GM20000 (cell line): ENCODE data around the gene NELFA.

ENCODE experiments used
- DNase-seq: peaks from one replicate; pipeline ENCODE4 v3.0.0; 2012; ENCODE audit warnings: low spot score
- TF ChIP-seq, protein P1 (sequence below): IDR thresholded peaks from 2 replicates; pipeline ENCODE4 v1.5.1; 2012; ENCODE audit warnings: mild to moderate bottlenecking, control low read depth; ENCODE audit errors: extremely low read depth, missing control alignments

The NELFA gene

GRCh38 chr4:1961563-1961962 lies 47.2 kb downstream of the NELFA start:
- no peak for DNase-seq

GRCh38 chr4:1961038-1961437 lies 47.7 kb downstream of the NELFA start:
- no peak for DNase-seq
- TF ChIP-seq, protein P1, sequence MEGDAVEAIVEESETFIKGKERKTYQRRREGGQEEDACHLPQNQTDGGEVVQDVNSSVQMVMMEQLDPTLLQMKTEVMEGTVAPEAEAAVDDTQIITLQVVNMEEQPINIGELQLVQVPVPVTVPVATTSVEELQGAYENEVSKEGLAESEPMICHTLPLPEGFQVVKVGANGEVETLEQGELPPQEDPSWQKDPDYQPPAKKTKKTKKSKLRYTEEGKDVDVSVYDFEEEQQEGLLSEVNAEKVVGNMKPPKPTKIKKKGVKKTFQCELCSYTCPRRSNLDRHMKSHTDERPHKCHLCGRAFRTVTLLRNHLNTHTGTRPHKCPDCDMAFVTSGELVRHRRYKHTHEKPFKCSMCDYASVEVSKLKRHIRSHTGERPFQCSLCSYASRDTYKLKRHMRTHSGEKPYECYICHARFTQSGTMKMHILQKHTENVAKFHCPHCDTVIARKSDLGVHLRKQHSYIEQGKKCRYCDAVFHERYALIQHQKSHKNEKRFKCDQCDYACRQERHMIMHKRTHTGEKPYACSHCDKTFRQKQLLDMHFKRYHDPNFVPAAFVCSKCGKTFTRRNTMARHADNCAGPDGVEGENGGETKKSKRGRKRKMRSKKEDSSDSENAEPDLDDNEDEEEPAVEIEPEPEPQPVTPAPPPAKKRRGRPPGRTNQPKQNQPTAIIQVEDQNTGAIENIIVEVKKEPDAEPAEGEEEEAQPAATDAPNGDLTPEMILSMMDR = no peak

More at GRCh38 chr4:1961563-1961962, 47.2 kb downstream of the NELFA start:
- TF ChIP-seq, protein P1 = no peak

DNA sequence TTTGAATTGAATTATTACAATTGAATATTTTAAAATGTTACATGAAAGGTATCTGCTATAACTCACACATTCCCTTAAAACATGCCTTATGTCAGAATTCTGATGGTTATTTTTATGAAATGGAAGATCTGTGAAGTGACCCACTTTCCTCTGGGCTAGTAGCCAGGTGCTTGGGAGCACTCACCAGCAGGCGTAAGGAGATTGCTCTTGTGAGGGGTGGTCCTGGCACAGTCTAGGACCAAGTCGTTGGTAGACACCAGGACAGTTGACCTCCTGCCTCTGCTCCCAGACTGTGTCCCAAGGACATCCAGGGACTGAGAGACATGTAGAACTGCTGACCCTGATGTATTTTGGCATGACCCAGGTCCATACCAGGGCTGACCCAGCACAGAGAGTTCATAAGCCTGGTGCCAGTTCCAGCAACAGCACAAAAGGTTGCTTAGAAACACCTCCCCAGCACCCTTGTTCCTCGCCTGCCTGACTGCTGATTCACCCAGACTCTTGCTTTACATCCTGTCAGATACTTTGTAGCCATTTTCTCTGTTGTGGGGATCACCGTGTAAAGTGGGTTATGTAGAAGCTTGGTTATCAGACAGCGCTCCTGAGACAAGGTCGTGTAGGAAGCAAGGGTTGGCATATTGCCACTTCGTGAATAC lies 48.5 kb downstream of the NELFA start:
- no peak for DNase-seq

GRCh38 chr4:1959104-1959384 lies 49.7 kb downstream of the NELFA start:
- TF ChIP-seq, protein P1 = no peak
- no peak for DNase-seq

More for the DNA sequence above, 48.5 kb downstream of the NELFA start:
- TF ChIP-seq, protein P1 = no peak

DNA sequence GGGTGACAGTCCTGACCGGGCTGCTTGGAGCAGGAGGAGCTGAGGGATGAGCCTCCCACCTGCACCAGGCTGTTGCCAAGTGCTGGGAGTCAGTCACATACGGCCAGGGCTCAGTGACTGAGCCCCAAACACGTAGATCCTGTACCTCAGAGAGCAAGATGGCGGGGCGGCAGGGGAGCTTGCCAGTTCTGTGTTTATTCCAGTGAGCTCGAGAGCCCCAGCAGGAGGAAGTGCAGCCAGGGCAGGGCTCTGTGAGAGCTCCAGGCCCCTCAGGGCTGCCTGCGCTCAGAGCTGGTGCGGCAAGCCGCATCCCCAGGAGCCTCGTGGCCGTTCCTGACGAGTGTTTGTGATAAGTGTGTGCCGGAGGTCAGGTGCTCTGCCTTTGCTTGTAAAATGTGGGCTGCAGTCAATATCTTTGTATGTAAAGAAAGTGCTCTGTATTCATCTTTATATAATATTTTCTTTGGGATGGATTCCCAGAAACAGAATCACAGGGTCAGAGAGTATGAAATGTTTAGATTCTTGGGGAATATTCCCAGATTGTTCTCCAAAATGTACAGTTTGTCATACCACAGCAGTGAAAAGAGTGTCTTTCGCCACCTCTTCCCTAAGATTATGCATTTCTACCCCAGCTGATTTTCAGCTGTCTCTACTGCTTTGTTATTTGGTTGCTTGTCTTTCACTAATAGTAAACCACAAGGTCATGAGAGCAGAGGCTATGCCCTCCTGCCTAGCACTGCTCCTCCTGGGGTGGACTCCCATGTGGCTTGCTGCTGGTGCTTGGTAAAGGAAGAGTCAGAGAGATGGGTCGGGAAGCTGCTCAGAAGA lies 50.3 kb downstream of the NELFA start:
- TF ChIP-seq, protein P1 = no peak
- no peak for DNase-seq

GRCh38 chr4:1956631-1957030 lies 52.1 kb downstream of the NELFA start:
- TF ChIP-seq, protein P1 = no peak
- DNase-seq = no peak

DNA sequence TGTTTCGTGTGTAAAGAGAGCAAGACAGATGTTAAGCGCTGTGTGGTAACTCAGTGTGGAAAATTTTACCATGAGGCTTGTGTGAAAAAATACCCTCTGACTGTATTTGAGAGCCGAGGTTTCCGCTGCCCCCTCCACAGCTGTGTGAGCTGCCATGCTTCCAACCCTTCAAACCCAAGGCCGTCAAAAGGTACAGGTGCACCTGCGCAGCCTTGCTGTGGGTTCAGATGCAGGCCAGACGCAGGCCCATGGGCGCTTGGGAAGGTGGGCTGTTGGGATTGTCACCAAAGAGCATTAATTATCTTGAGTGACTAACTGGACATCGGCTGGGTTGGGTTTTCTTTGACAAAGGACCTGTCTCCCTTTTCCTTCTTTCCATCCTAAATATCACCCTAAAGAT lies 55.4 kb downstream of the NELFA start:
- DNase-seq = no peak
- TF ChIP-seq, protein P1 = no peak
